Measurements from ENCODE around the gene MPZL1. TPM values are rescaled to one million over a fixed set of nuclear protein-coding genes. Genes with fewer than 3 reads are reported as not detected.

The MPZL1 gene
- total RNA-seq, 1 donor = 112 TPM

- TF ChIP-seq, protein P1, sequence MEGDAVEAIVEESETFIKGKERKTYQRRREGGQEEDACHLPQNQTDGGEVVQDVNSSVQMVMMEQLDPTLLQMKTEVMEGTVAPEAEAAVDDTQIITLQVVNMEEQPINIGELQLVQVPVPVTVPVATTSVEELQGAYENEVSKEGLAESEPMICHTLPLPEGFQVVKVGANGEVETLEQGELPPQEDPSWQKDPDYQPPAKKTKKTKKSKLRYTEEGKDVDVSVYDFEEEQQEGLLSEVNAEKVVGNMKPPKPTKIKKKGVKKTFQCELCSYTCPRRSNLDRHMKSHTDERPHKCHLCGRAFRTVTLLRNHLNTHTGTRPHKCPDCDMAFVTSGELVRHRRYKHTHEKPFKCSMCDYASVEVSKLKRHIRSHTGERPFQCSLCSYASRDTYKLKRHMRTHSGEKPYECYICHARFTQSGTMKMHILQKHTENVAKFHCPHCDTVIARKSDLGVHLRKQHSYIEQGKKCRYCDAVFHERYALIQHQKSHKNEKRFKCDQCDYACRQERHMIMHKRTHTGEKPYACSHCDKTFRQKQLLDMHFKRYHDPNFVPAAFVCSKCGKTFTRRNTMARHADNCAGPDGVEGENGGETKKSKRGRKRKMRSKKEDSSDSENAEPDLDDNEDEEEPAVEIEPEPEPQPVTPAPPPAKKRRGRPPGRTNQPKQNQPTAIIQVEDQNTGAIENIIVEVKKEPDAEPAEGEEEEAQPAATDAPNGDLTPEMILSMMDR (IDR thresholded peaks at IDR 0.05; ENCODE audit: insufficient read depth, low read length) = no peak
- DNase-seq (ENCODE audit: low read depth) = no peak
- no peak overlapping the region for H3K4me3 ChIP-seq (ENCODE audit: low read depth, low read length)
Observed at GRCh38 chr1:167833904-167834303, 112.1 kb downstream of the MPZL1 start.

- TF ChIP-seq, protein P1 (IDR thresholded peaks at IDR 0.05; ENCODE audit: insufficient read depth, low read length) = no peak
- DNase-seq (ENCODE audit: low read depth) = no peak
- no peak overlapping the region for H3K4me3 ChIP-seq (ENCODE audit: low read depth, low read length)
Observed at GRCh38 chr1:167836197-167836596, 114.4 kb downstream of the MPZL1 start.

GRCh38 chr1:167837326-167837725 lies 115.5 kb downstream of the MPZL1 start:
- DNase-seq (ENCODE audit: low read depth) = no peak
- TF ChIP-seq, protein P1 (IDR thresholded peaks at IDR 0.05; ENCODE audit: insufficient read depth, low read length) = no peak
- H3K4me3 ChIP-seq (ENCODE audit: low read depth, low read length) = no peak overlapping the region

DNA sequence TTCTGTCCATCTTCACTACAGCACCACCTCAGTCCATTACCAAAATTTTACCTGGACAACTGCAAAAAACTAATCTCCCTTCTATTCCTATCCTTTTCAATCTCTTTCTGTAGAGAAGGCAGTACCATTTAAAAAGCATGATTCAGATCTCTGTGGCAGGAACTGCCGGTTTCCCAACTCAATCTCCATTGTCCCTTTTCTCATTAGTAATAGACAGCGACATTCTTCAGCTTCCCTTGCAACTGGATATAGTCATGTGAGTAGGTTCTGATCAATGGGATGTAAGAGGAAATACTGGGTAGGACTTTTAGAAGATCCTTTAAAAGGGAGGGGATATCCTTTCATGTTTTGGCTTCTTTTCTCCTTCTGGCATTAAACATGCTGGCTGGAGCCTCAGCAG lies 117.2 kb downstream of the MPZL1 start:
- TF ChIP-seq, protein P1 (IDR thresholded peaks at IDR 0.05; ENCODE audit: insufficient read depth, low read length) = no peak
- no peak overlapping the region for H3K4me3 ChIP-seq (ENCODE audit: low read depth, low read length)
- no peak for DNase-seq (ENCODE audit: low read depth)

Other genes with a start within 250 kb of the MPZL1 start
- gene CD247, start 203.5 kb upstream of the MPZL1 start, total RNA-seq (ENCODE audit: low replicate concordance) = 0.16 and 0.18 TPM in 2 replicates
- gene CREG1, start 168.2 kb upstream of the MPZL1 start, total RNA-seq (ENCODE audit: low replicate concordance) = 91.4 and 272 TPM in 2 replicates
- 0.57 TPM in 1 of 2 replicates, not detected in the other for gene RCSD1, start 91.8 kb upstream of the MPZL1 start, total RNA-seq (ENCODE audit: low replicate concordance)
- 0.09 and 0.25 TPM in 2 replicates for gene ADCY10, start 192.2 kb downstream of the MPZL1 start, total RNA-seq (ENCODE audit: low replicate concordance)
- 68.9 and 83.4 TPM in 2 replicates for gene DCAF6, start 214.7 kb downstream of the MPZL1 start, total RNA-seq (ENCODE audit: low replicate concordance)
- gene MPC2, start 215.1 kb downstream of the MPZL1 start, total RNA-seq (ENCODE audit: low replicate concordance) = 14.9 and 49.3 TPM in 2 replicates

All from fibroblast of the aortic adventitia (primary cell).